GM18499 (cell line): ENCODE data around the gene ANKRD6.

Experiments
- ATAC-seq: cut with Tn5 transposase; IDR thresholded peaks from one replicate; pipeline ENCODE4 v1.9.1; 2021; ENCODE audit warnings: moderate number of reproducible peaks; ENCODE audit not compliant: insufficient read depth, unreplicated experiment

Gene ANKRD6

GRCh38 chr6:89505847-89506246, 72.9 kb downstream of the ANKRD6 start:
- ATAC-seq = no peak

GRCh38 chr6:89506716-89507617, 74.0 kb downstream of the ANKRD6 start:
- ATAC-seq = no peak

- no peak for ATAC-seq
Observed at GRCh38 chr6:89508755-89509563, 76.0 kb downstream of the ANKRD6 start.

- ATAC-seq = no peak
Observed at GRCh38 chr6:89509777-89510281, 76.9 kb downstream of the ANKRD6 start.

GRCh38 chr6:89510393-89510792, 77.4 kb downstream of the ANKRD6 start:
- no peak for ATAC-seq

- no peak for ATAC-seq
Observed at GRCh38 chr6:89518352-89519055, 85.6 kb downstream of the ANKRD6 start.

- no peak for ATAC-seq
Observed at GRCh38 chr6:89520736-89521135, 87.8 kb downstream of the ANKRD6 start.

GRCh38 chr6:89522778-89523177, 89.8 kb downstream of the ANKRD6 start:
- no peak for ATAC-seq

GRCh38 chr6:89525786-89526562, 93.0 kb downstream of the ANKRD6 start:
- ATAC-seq = no peak

- no peak for ATAC-seq
Observed at GRCh38 chr6:89526563-89526869, 93.6 kb downstream of the ANKRD6 start.

GRCh38 chr6:89527634-89528033, 94.7 kb downstream of the ANKRD6 start:
- no peak for ATAC-seq

- ATAC-seq = no peak
Observed at GRCh38 chr6:89528866-89529265, 95.9 kb downstream of the ANKRD6 start.

- no peak for ATAC-seq
Observed at GRCh38 chr6:89530982-89531381, 98.0 kb downstream of the ANKRD6 start.

- no peak for ATAC-seq
Observed at GRCh38 chr6:89536231-89536630, 103.3 kb downstream of the ANKRD6 start.

- ATAC-seq = no peak
Observed at GRCh38 chr6:89539779-89540178, 106.8 kb downstream of the ANKRD6 start.

GRCh38 chr6:89542081-89542857, 109.3 kb downstream of the ANKRD6 start:
- no peak for ATAC-seq

GRCh38 chr6:89542866-89543265, 109.9 kb downstream of the ANKRD6 start:
- no peak for ATAC-seq

GRCh38 chr6:89547281-89547680, 114.3 kb downstream of the ANKRD6 start:
- no peak for ATAC-seq

GRCh38 chr6:89553431-89553830, 120.5 kb downstream of the ANKRD6 start:
- no peak for ATAC-seq
